ENCODE data around the gene BFSP1.

GRCh38 chr20:17541996-17542395, 10.8 kb upstream of the BFSP1 start:
- TF ChIP-seq GLIS3 (CRISPR knock-in tag; IDR thresholded peaks at IDR 0.05), result no peak
- TF ChIP-seq CSDC2 (CRISPR knock-in tag; IDR thresholded peaks at IDR 0.05), result no peak
- TF ChIP-seq ZNF565 (CRISPR knock-in tag; conservative IDR thresholded peaks at IDR 0.05; ENCODE audit: low read depth), result no peak
- no peak for TF ChIP-seq ZNF8 (CRISPR knock-in tag; IDR thresholded peaks at IDR 0.05)
- no peak for TF ChIP-seq CSRNP3 (CRISPR knock-in tag; IDR thresholded peaks at IDR 0.05)
- TF ChIP-seq CREB5 (CRISPR knock-in tag; IDR thresholded peaks at IDR 0.05; ENCODE audit: low read depth), result no peak
- no peak for TF ChIP-seq ISL1 (CRISPR knock-in tag; IDR thresholded peaks at IDR 0.05)
- no peak for TF ChIP-seq POU6F1 (CRISPR knock-in tag; IDR thresholded peaks at IDR 0.05; ENCODE audit: borderline replicate concordance, low read depth)
- no peak for TF ChIP-seq RARB (CRISPR knock-in tag; IDR thresholded peaks at IDR 0.05)
- TF ChIP-seq ZFP3 (CRISPR knock-in tag; IDR thresholded peaks at IDR 0.05), result no peak
- TF ChIP-seq SNAI2 (CRISPR knock-in tag; IDR thresholded peaks at IDR 0.05), result no peak
- TF ChIP-seq PATZ1 (CRISPR knock-in tag; IDR thresholded peaks at IDR 0.05; ENCODE audit: borderline replicate concordance), result no peak
- TF ChIP-seq TCF4 (CRISPR knock-in tag; IDR thresholded peaks at IDR 0.05; ENCODE audit: borderline replicate concordance), result no peak
- no peak for TF ChIP-seq OSR1 (CRISPR knock-in tag; IDR thresholded peaks at IDR 0.05)

Measured in SK-N-SH treated with all-trans-retinoic acid at 6 μM for 48 hours (cell line).